Mucosa of stomach (tissue), 1 donor: ENCODE measurements around the gene LRGUK.

ENCODE experiments used
- H3K27me3 ChIP-seq: one replicate; pipeline ENCODE4 v1.7.0; 2013; ENCODE audit warnings: mild to moderate bottlenecking, low read length; ENCODE audit not compliant: control insufficient read depth, insufficient read depth
- H3K36me3 ChIP-seq: one replicate; pipeline ENCODE4 v1.7.0; 2013; ENCODE audit warnings: low read length; ENCODE audit not compliant: control insufficient read depth, insufficient read depth
- H3K4me1 ChIP-seq: one replicate; pipeline ENCODE4 v1.7.0; 2013; ENCODE audit warnings: mild to moderate bottlenecking, low read length; ENCODE audit not compliant: control insufficient read depth, insufficient read depth
- H3K4me3 ChIP-seq: one replicate; pipeline ENCODE4 v1.7.0; 2013; ENCODE audit warnings: low read length
- H3K9ac ChIP-seq: one replicate; pipeline ENCODE4 v1.7.0; 2013; ENCODE audit warnings: mild to moderate bottlenecking, low read length, moderate library complexity
- H3K9me3 ChIP-seq: one replicate; pipeline ENCODE4 v1.7.0; 2013; ENCODE audit warnings: mild to moderate bottlenecking, low read length, moderate library complexity; ENCODE audit not compliant: control insufficient read depth
- donor health status: Pancreatic carcinoma.

LRGUK gene

GRCh38 chr7:134098072-134098471 lies 29.1 kb upstream of the LRGUK start:
- Histone ChIP-seq H3K9me3 (no peaks in the 10 kb centered on the region), H3K36me3 (no peaks in the 10 kb centered on the region), H3K27me3 (no peaks in the 10 kb centered on the region), H3K4me3 (no peak overlapping the region), H3K4me1 (no peaks in the 10 kb centered on the region), H3K9ac (no peak overlapping the region)

- H3K4me1 ChIP-seq: no peaks in the 10 kb centered on the region
- no peak overlapping the region for H3K4me3 ChIP-seq
Measured at GRCh38 chr7:134101716-134102115, 25.4 kb upstream of the LRGUK start.

GRCh38 chr7:134104166-134104565 lies 23.0 kb upstream of the LRGUK start:
- Histone ChIP-seq H3K4me1 (no peaks in the 10 kb centered on the region), H3K4me3 (no peak overlapping the region)

More at GRCh38 chr7:134101716-134102115, 25.4 kb upstream of the LRGUK start:
- no peak overlapping the region for H3K9ac ChIP-seq
- H3K27me3 ChIP-seq: no peaks in the 10 kb centered on the region
- no peaks in the 10 kb centered on the region for H3K9me3 ChIP-seq
- no peaks in the 10 kb centered on the region for H3K36me3 ChIP-seq

GRCh38 chr7:134105841-134106240 lies 21.3 kb upstream of the LRGUK start:
- Histone ChIP-seq H3K9ac (no peak overlapping the region), H3K9me3 (no peaks in the 10 kb centered on the region), H3K36me3 (no peaks in the 10 kb centered on the region), H3K4me1 (no peaks in the 10 kb centered on the region), H3K27me3 (no peaks in the 10 kb centered on the region), H3K4me3 (no peak overlapping the region)

More at GRCh38 chr7:134104166-134104565, 23.0 kb upstream of the LRGUK start:
- no peaks in the 10 kb centered on the region for H3K27me3 ChIP-seq
- H3K9ac ChIP-seq: no peak overlapping the region
- H3K36me3 ChIP-seq: no peaks in the 10 kb centered on the region
- H3K9me3 ChIP-seq: no peaks in the 10 kb centered on the region

- Histone ChIP-seq H3K9me3 (no peaks in the 10 kb centered on the region), H3K9ac (no peak overlapping the region), H3K4me1 (no peaks in the 10 kb centered on the region), H3K27me3 (no peaks in the 10 kb centered on the region), H3K4me3 (no peak overlapping the region), H3K36me3 (no peaks in the 10 kb centered on the region)
Measured at GRCh38 chr7:134108802-134109201, 18.3 kb upstream of the LRGUK start.

GRCh38 chr7:134113655-134114054 lies 13.5 kb upstream of the LRGUK start:
- no peak overlapping the region for H3K4me3 ChIP-seq
- no peaks in the 10 kb centered on the region for H3K27me3 ChIP-seq
- H3K4me1 ChIP-seq: no peaks in the 10 kb centered on the region
- H3K36me3 ChIP-seq: no peaks in the 10 kb centered on the region
- H3K9me3 ChIP-seq: no peaks in the 10 kb centered on the region
- H3K9ac ChIP-seq: no peak overlapping the region

- H3K4me1 ChIP-seq: no peaks in the 10 kb centered on the region
Measured at GRCh38 chr7:134114992-134115391, 12.1 kb upstream of the LRGUK start.

GRCh38 chr7:134120405-134120804 lies 6.7 kb upstream of the LRGUK start:
- Histone ChIP-seq H3K36me3 (no peaks in the 10 kb centered on the region), H3K9ac (no peak overlapping the region), H3K4me3 (no peak overlapping the region), H3K9me3 (no peaks in the 10 kb centered on the region), H3K27me3 (no peaks in the 10 kb centered on the region), H3K4me1 (no peaks in the 10 kb centered on the region)

More at GRCh38 chr7:134114992-134115391, 12.1 kb upstream of the LRGUK start:
- Histone ChIP-seq H3K9ac (no peak overlapping the region), H3K4me3 (no peak overlapping the region), H3K36me3 (no peaks in the 10 kb centered on the region), H3K9me3 (no peaks in the 10 kb centered on the region), H3K27me3 (no peaks in the 10 kb centered on the region)

- Histone ChIP-seq H3K36me3 (no peaks in the 10 kb centered on the region), H3K9ac (no peak overlapping the region), H3K4me3 (no peak overlapping the region), H3K9me3 (no peaks in the 10 kb centered on the region), H3K4me1 (no peaks in the 10 kb centered on the region), H3K27me3 (no peaks in the 10 kb centered on the region)
Measured at GRCh38 chr7:134121632-134122139, 5.5 kb upstream of the LRGUK start.

- H3K9me3 ChIP-seq: no peaks in the 10 kb centered on the region
- no peak overlapping the region for H3K9ac ChIP-seq
- no peak overlapping the region for H3K4me3 ChIP-seq
- no peaks in the 10 kb centered on the region for H3K27me3 ChIP-seq
- H3K36me3 ChIP-seq: no peaks in the 10 kb centered on the region
- no peaks in the 10 kb centered on the region for H3K4me1 ChIP-seq
Measured at GRCh38 chr7:134122980-134123379, 4.2 kb upstream of the LRGUK start.

- H3K4me3 ChIP-seq: no peak overlapping the region
- no peaks in the 10 kb centered on the region for H3K4me1 ChIP-seq
- no peaks in the 10 kb centered on the region for H3K27me3 ChIP-seq
- H3K36me3 ChIP-seq: no peaks in the 10 kb centered on the region
- no peak overlapping the region for H3K9ac ChIP-seq
- no peaks in the 10 kb centered on the region for H3K9me3 ChIP-seq
Measured at GRCh38 chr7:134126146-134126545, 994 bp upstream of the LRGUK start.

GRCh38 chr7:134126596-134126965 lies 559 bp upstream of the LRGUK start:
- H3K27me3 ChIP-seq: no peaks in the 10 kb centered on the region
- H3K9me3 ChIP-seq: no peaks in the 10 kb centered on the region
- no peak overlapping the region for H3K4me3 ChIP-seq
- H3K36me3 ChIP-seq: no peaks in the 10 kb centered on the region
- H3K9ac ChIP-seq: no peak overlapping the region
- no peaks in the 10 kb centered on the region for H3K4me1 ChIP-seq

- Histone ChIP-seq H3K9me3 (no peaks in the 10 kb centered on the region), H3K4me1 (no peaks in the 10 kb centered on the region), H3K4me3 (no peak overlapping the region), H3K9ac (no peak overlapping the region), H3K27me3 (no peaks in the 10 kb centered on the region), H3K36me3 (no peaks in the 10 kb centered on the region)
Measured at GRCh38 chr7:134128829-134129228, 1.7 kb downstream of the LRGUK start.
